ENCODE results near the gene HOXD8. TPM values are rescaled to one million over a fixed set of nuclear protein-coding genes. Genes with fewer than 3 reads are reported as not detected.

The HOXD8 gene
- total and polyA plus RNA-seq, 10 of the 15 experiments (the other 5 are each of a cell fraction or from before 2014, with no cell fraction given) = not detected

DNA sequence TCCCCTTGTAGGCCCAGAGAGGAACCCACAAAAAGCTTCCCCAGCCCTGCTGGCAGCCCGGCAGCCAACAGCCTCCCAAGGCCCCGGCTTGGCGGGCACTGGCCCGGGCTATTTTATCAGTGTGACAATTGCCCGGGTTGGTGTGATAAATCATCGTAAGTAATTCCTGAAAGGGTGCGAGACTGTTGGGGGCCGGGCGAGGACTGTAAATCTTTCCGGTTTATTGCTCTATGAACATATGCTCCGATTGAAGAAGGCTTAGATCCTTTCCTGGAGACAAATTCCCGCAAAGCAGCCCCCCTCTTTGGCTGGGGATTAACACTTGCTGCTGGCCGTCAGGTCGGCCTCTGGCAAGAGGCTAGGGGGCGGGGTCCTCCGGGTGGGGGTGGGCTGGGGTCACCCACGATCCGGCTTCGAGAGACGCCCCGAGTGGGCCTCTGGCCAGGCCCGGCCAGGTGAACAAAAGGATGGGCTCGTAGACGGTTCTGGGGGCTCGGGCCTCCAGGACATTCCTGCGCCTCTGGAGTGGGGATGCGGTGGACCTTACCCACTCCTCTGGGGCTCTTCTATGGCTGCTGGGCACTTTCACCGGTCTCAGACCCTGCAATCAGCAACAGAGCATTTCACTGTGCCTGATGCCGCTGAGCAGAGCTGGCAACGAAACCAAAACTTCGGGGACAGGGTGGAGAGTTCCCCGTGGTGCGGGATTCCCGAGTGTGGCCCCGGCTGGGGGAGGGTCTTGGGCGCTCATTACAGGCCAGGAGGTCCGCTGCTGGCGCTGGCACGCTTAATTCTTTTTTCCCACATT lies 29.6 kb downstream of the HOXD8 start (continued):
- TF ChIP-seq YY1 (IDR thresholded peaks at IDR 0.05; ENCODE audit: low read depth, low read length) (no peak), RELA (IDR thresholded peaks at IDR 0.05; ENCODE audit: borderline replicate concordance, partially characterized antibody) (no peak), SMAD5 (IDR thresholded peaks at IDR 0.05; ENCODE audit: low read depth) (no peak), RUNX3 (IDR thresholded peaks at IDR 0.05; ENCODE audit: low read length) (no peak), ZBED1 (IDR thresholded peaks at IDR 0.05; ENCODE audit: borderline replicate concordance) (no peak), SP1 (IDR thresholded peaks at IDR 0.05; ENCODE audit: low read depth, low read length) (no peak), ZNF217 (IDR thresholded peaks at IDR 0.05) (no peak), CBX3 (IDR thresholded peaks at IDR 0.05; ENCODE audit: borderline replicate concordance, low read depth) (no peak), RFX5 (IDR thresholded peaks at IDR 0.05; ENCODE audit: low read depth, low read length) (no peak)

DNA sequence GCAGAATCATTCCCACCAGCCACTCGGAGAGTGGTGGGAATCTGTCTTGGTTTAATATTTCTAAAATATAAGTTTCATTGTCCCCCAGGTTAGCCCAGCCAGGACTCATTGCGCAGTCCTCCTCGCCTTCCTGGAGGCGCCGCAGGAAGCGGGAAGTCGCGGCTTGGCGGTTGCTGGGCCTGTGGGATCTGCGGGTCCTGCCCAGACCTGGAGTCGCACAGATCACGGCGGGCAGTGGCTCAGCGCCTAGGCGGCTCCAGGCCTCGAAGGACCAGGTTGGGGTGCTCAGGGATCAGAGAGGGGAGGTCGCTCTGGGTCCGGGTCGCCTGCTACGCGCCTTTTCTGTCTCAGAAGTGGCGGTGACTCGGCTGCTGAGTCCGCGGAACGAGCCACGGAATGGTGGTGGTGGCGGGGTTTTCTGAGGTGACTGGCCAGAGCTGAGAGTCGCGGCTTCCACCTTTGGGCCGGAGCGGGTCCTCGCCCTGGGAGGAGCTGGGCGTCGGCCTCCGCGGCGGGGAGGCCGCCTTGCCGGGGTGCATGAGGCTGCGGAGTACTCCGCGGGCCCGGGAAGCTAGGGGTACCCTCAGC lies 30.3 kb downstream of the HOXD8 start:
- BruUV-seq (replicated peaks) = no TSS peak
- in situ Hi-C loops (cut with MboI) (no loop called here), intact Hi-C loops (cut with micrococcal nuclease; ENCODE audit: unreplicated experiment) (no loop called here)
- H3K4me2 ChIP-seq (ENCODE audit: control insufficient read depth, insufficient read depth) = no peak overlapping the region
- no peaks in the 10 kb centered on the region for H3K36me3 ChIP-seq (ENCODE audit: control insufficient read depth in 2 of 2, insufficient read depth in 2 of 2, low read length in 1 of 2)
- no peak for ATAC-seq
- H3K4me3 ChIP-seq = no peak overlapping the region
- H3K27me3 ChIP-seq (replicated peaks in 1 of 2; ENCODE audit: control insufficient read depth in 2 of 2, insufficient read depth in 2 of 2, low read length in 1 of 2) = peaks cover 13 to 38% of the 10 kb centered on the region in 2 experiments
- no peaks in the 10 kb centered on the region for H4K20me1 ChIP-seq (ENCODE audit: control insufficient read depth, insufficient read depth)
- ChIA-PET CTCF (no interaction called here), POLR2A (no interaction called here), SMC1A (ENCODE audit: uncharacterized antibody, unreplicated experiment) (interaction anchor here (0.9 kb wide), 1 partner anchor 15 kb away, joined by 5 read pairs; no protein-coding TSS in a partner anchor), RAD21 (ENCODE audit: unreplicated experiment) (no interaction called here)
- no peaks in the 10 kb centered on the region for H3K4me1 ChIP-seq (ENCODE audit: control insufficient read depth, insufficient read depth, low read length)
- no peak overlapping the region for H3K9ac ChIP-seq (ENCODE audit: control insufficient read depth, insufficient read depth, low read length)
- H3K79me2 ChIP-seq (ENCODE audit: control insufficient read depth, insufficient read depth, low read length) = no peaks in the 10 kb centered on the region
- no peak overlapping the region for H3K27ac ChIP-seq (ENCODE audit: control insufficient read depth, insufficient read depth)
- whole genome bisulfite sequencing (ENCODE audit: insufficient coverage, insufficient replicate concordance, low lambda C conversion rate, missing lambda C conversion rate) = 58% methylated on average over 39 of the region's 44 CpGs
- peaks cover 2% of the 10 kb centered on the region; the same call in 2 of the 3 replicates for H3K9me3 ChIP-seq (replicated peaks; ENCODE audit: control insufficient read depth, insufficient read depth, low read length)
- DNase-seq (ENCODE audit: low read depth, low spot score) = no peak
- H2AFZ ChIP-seq (ENCODE audit: control insufficient read depth, low read depth, low read length) = no peak overlapping the region
- TF ChIP-seq NFYA (IDR thresholded peaks at IDR 0.05; ENCODE audit: borderline replicate concordance, low read depth, low read length) = no peak
- TF ChIP-seq, protein P1, sequence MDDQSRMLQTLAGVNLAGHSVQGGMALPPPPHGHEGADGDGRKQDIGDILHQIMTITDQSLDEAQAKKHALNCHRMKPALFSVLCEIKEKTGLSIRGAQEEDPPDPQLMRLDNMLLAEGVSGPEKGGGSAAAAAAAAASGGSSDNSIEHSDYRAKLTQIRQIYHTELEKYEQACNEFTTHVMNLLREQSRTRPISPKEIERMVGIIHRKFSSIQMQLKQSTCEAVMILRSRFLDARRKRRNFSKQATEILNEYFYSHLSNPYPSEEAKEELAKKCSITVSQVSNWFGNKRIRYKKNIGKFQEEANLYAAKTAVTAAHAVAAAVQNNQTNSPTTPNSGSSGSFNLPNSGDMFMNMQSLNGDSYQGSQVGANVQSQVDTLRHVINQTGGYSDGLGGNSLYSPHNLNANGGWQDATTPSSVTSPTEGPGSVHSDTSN (IDR thresholded peaks at IDR 0.05; ENCODE audit: insufficient replicate concordance, low read depth, low read length) = no peak
- TF ChIP-seq CHD1 (IDR thresholded peaks at IDR 0.05; ENCODE audit: low read depth, low read length) = no peak
- no peak for TF ChIP-seq CREM (IDR thresholded peaks at IDR 0.05; ENCODE audit: low read depth)
- no peak for TF ChIP-seq RFX5 (IDR thresholded peaks at IDR 0.05; ENCODE audit: low read depth, low read length)
- TF ChIP-seq, protein P2, sequence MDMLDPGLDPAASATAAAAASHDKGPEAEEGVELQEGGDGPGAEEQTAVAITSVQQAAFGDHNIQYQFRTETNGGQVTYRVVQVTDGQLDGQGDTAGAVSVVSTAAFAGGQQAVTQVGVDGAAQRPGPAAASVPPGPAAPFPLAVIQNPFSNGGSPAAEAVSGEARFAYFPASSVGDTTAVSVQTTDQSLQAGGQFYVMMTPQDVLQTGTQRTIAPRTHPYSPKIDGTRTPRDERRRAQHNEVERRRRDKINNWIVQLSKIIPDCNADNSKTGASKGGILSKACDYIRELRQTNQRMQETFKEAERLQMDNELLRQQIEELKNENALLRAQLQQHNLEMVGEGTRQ (IDR thresholded peaks at IDR 0.05; ENCODE audit: borderline replicate concordance, low read depth, low read length) = no peak
- no peak for TF ChIP-seq FOXK2 (IDR thresholded peaks at IDR 0.05)
- no peak for TF ChIP-seq YBX1 (IDR thresholded peaks at IDR 0.05)
- TF ChIP-seq, protein P3, sequence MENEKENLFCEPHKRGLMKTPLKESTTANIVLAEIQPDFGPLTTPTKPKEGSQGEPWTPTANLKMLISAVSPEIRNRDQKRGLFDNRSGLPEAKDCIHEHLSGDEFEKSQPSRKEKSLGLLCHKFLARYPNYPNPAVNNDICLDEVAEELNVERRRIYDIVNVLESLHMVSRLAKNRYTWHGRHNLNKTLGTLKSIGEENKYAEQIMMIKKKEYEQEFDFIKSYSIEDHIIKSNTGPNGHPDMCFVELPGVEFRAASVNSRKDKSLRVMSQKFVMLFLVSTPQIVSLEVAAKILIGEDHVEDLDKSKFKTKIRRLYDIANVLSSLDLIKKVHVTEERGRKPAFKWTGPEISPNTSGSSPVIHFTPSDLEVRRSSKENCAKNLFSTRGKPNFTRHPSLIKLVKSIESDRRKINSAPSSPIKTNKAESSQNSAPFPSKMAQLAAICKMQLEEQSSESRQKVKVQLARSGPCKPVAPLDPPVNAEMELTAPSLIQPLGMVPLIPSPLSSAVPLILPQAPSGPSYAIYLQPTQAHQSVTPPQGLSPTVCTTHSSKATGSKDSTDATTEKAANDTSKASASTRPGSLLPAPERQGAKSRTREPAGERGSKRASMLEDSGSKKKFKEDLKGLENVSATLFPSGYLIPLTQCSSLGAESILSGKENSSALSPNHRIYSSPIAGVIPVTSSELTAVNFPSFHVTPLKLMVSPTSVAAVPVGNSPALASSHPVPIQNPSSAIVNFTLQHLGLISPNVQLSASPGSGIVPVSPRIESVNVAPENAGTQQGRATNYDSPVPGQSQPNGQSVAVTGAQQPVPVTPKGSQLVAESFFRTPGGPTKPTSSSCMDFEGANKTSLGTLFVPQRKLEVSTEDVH (IDR thresholded peaks at IDR 0.05; ENCODE audit: low read depth, partially characterized antibody) = no peak
- TF ChIP-seq TARDBP (IDR thresholded peaks at IDR 0.05; ENCODE audit: borderline replicate concordance) = no peak
- no peak for FAIRE-seq
